HG02678 (cell line): ENCODE results near the gene ANKRD30BL.
"Not testable (repeated sequence)": the region's sequence is repeated elsewhere in the genome, so short reads cannot be mapped to it uniquely, and the experiment has no call there.

ENCODE experiments used
- ATAC-seq: cut with Tn5 transposase; IDR thresholded peaks from one replicate; pipeline ENCODE4 v1.9.1; 2021; ENCODE audit warnings: mild to moderate bottlenecking, moderate library complexity; ENCODE audit not compliant: unreplicated experiment

ANKRD30BL gene

GRCh38 chr2:132161161-132162124, at the start of gene ANKRD30BL:
Gene ANKRD30BL, minus strand, starts transcription at chr2:132161952. Its CDS starts 247 bp downstream, at chr2:132161705.
- ATAC-seq, result not testable (repeated sequence)

DNA sequence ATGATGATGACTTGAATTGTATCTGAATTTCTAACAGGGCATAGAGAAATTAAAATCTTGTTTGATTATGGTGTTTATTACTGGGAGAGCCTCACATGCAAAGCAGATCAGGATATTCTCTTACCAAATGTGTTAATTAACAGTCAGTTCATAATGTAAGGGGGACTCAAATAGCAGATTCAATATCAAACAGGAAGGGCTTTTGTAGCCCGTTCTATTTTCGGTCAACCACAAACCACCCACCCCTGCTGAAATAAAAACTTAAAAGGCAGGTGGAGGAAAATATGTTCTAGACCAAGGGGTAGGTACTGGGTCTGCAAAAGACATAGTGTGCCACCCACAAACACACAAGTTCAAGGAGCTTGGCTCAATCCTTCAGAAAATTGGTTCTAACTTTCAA, 41.1 kb upstream of the ANKRD30BL start:
- not testable (repeated sequence) for ATAC-seq

DNA sequence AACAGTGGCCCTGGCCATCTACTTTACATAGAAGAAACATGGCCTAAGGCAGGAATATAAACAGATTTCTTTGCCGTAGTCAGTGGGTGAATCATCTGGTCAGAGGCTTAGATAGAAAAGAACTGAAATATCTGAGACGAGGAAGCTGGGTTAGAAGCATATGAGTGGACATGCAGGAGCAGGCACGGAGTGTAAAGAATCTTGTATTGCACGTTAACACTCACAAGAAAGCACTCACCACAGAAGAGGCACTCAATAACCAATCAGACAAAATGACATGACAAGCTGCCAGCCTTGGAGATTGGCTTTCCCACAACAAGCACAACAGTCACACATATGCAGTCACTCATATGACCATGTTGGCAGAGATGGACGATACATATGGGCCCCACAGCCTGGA, 31.1 kb upstream of the ANKRD30BL start:
- ATAC-seq, result not testable (repeated sequence)

DNA sequence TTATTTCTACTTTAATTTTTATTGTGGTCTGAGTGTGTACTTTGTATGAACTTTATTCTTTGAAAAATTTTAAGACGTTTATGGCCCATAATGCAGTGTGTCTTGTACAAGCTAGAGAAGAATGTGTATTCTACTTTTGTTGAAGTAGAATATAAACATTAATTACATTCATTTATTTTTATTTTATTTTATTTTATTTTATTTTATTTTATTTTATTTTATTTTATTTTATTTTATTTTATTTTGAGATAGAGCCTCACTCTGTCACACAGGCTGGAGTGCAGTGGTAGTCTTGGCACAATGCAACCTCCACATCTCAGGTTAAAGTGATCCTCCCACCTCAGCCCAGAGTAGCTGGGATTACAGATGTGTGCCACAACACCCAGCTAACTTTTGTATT, 5.3 kb upstream of the ANKRD30BL start:
- ATAC-seq, result not testable (repeated sequence)

- ATAC-seq, result not testable (repeated sequence)
These were observed 441 bp upstream of the ANKRD30BL start for GRCh38 chr2:132162125-132162660.

DNA sequence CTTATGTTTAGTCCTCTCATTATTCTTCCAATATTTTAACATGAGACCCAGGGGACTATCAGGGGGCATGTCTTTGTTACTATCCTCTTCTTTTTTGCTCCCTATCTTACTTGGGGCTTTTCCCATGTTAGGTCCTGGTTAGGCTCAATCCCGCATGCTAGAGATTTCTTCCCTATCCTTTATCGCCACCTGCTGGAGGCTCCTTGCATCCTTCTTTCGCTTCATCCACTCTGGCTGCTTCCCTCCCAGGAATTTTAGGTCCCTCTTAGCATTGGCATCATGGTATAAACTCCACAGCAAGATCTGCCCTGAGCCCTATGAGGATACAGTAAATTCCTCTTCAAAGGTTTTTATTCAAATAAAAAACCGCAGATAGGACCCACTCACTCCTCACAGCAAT, 15.0 kb downstream of the ANKRD30BL start:
- not testable (repeated sequence) for ATAC-seq
